Superior temporal gyrus (tissue), 1 donor: ENCODE data around the gene HOXA1.

ENCODE experiments used
- DNase-seq: peaks from one replicate; pipeline ENCODE4 v3.0.0-alpha.2; 2016; ENCODE audit errors: extremely low spot score

HOXA1 gene

DNA sequence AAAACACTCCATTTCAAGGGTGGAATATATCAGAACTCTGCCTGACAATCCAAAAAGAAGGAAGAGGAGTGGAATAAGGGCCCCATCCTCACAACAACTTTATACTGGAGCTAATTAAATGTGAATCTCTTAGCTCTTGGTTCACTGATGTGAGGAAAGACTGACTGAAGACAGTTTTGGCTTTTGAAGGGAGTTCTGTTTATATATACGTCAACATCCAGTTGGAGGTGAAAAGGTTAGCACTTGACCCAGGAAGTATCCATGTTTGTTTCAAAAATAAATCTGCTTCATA lies 3.0 kb downstream of the HOXA1 start:
- DNase-seq, result no peak

DNA sequence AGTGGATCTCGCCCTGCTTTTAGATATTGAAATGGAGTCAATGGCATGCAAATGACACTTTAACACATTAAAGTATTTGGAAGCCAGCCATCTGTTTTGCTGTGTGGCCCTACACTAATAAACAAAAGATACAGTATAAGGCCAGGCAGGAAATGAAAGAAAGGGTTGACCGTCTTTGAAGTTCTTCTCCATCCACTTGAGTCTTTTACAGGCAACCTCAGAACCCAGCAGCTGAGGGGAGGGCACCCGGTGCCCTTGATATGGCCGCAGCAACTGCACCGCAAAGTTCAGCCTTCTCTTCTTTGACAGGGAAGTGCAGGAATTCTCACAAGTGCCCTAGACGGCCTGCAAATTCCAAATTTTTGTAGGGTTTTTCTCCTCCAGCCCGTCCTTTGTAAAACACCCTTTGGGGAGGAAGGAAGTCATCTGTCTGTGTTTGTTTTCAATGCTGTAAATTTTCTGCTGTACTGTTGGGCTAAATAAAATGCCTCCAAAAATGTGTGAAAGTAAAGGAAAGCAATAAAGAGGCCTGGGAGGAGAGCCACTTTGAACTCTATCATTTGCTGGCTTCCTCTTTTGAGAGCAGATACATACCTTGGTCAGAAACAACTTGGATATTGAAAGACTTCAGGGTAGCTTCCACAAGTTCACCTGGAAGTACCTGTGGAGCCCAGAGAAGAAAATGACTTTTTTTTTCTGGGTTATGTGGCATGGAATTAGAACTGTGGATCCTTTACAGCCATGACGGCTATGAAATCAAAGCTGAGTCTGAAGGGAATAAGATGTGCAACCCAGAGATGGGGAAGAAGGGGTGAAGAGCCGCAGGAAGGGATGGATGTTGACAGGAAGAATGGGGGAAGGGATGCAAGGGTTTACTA lies 3.6 kb downstream of the HOXA1 start:
- no peak for DNase-seq

DNA sequence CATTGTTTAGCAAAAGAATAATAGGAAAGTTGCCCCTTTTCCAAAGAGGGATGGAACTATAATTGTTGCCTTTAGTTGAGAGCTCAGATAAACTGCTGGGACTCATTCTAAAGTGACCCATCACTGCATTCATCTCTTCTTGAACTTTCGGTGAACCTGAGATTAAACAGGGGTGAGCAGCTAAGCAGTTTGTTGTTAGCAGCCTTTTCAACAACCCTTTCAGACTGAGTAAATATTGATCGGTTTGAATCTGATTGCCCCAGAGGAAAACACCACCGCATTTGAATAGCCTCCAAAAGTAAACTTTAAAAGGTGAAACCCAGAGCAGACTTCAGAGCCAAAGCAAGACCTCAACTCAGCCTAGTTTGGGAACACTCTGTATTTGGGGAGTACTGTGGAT lies 4.7 kb downstream of the HOXA1 start:
- DNase-seq, result no peak

DNA sequence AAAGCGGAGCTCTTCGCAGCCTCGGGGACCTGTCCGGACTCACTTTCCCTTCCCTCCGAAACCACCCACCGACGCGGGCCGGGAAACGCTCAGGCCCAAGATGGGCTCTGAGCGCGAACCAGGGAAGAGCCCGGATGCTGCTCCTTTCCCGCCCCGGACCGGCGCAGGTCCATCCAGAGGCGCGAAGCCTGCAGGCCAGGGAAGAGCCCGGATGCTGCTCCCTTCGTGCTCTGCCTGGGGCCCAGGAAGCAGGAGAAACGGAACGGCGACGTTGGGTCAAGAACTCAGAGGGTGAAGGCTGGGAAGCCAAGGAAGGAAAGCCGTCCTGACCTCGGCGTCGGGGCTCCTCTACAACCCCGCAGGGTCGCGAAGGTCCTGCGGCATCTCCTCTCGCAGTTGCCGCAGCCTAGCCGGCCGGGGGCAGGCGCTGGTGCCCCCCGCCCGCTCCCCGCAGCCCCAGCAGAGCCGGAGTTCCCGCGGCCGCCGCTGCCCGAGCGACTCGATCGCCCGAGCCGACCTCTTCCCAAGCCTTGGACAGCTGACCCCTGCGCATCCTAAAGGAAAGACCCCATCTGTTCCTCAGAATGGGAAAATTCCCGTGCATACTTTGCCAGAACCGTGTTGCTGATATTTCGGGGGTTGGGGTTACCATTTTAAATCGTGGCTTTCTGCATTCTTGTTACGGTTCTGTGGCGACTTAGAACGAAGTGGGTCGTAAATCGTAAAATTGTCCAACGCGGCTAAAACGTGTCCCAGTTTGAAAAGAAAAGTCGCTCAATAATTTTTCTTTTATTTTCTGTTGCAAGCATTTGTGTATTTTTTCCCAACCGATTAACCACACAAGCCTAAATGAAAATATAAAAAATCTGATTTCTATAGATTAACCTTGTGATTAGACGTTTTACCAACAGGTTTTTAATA lies 7.5 kb downstream of the HOXA1 start:
- DNase-seq, result no peak

DNA sequence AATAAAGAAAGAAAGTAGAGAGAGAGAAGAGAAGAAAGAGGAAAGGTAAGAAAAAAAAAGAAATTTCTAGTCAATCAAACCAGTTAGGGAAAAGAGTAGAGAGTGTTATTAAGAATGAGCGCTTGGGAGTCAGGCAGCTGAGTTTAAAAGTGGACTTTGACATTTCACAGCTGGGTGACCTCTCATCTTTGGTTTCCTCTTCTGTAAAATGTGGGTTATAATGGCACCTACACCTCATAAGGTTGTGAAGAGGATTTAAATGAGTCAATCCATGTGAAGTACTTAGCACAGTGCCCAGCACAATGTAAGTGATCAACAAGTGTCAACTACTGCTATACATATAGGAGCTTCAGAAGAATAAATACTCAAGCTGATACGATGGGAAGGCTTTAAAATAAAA lies 12.2 kb downstream of the HOXA1 start:
- no peak for DNase-seq

DNA sequence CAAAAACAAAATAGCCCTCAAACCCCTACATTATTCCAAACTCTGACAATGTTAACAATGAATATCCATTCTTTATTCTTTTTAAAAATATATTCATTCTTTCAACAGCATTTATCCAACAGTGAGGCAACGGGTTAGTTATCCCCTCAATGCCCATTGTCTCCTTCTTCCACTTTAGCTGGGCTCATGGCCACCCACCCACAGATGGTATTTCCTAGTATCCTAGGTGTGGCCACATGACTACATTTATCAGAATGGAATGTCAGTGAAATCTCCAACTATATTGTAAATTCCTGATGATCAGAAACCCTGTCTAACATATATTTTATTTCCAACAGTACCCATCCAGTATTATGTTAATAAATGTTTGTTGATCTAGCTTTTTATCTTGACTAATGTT lies 13.6 kb downstream of the HOXA1 start:
- DNase-seq, result no peak

DNA sequence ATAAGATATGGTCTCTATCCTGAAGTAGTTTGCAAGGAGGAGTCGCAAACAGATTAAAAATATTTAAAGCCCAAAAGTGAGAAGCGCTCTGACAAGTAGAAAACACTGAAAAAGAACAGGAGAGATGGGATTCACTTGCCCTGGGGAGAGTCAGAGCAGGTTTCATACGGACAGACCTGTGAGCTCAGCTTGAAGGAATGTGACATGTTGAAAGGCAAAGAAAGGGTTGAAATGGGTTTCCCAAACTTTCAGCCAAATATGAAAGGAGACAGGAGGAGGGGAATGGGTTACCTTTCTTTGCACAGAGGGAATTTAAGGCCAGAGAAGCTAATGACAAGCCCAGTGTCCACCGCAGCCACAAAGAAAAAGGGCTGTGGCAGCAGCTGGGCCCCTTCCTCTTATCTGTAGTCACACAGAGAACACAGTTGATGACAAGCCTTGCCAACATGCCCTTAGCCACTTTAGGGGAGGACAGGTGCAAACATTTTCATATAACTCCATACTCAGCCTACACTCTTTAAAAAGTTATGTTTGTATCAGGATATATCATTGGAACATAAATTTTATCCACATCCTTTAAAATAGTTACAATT lies 14.9 kb downstream of the HOXA1 start:
- DNase-seq, result no peak

DNA sequence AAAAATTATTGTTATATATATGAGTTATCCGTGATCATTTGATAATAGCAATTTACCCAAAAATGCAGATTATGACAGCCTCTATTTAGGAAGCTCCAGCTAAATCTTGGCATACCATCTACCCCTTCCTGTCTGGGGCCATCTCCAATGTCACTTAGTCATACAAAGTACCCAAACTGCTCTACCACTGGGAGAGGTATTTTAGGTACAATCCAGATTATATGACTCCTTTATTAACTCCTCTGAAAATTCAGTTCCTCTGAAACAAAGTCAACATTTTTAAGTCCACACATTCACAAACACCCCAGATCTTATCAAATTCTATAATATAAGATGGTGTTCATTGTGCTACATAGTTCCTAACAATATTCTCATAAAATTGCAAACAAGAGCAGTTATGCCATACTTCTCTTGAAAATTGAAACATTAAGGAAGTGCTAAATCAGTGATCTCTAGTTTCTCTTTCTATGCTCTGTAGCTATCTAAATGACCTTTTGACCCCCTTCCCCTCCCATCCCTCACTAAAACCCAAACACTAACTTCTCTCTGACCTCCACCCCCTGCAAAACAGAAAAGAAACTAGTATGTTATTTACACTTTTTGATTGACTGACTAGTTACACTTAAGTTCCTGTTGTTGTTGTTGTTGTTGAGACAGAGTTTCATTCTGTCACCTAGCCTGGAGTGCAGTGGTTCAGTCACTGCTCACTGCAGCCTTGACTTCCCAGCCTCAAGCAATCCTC lies 16.4 kb downstream of the HOXA1 start:
- DNase-seq, result no peak

DNA sequence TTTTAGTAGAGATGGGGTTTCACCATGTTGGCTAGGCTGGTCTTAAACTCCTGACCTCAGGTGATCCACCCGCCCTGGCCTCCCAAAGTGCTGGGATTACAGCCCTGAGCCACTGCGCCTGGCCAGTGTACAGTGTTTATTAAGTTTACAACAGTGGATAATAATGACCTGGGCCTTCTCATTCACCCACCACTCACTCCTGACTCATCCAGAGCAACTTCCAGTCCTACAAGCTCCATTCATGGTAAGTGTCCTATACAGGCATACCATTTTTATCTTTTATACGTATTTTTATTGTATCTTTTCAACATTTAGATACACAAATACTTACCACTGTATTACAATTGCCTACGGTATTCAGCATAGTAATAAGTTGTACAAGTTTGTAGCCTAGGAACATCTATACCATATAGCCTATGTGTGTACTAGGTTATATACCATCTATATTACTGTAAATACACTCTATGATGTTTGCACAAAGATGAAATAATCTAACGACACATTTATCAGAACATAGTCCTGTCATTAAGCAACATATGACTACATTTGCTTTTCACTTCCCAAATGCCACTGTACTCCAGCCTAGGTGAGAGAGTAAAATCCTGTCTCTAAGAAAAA lies 17.1 kb downstream of the HOXA1 start:
- DNase-seq, result no peak

DNA sequence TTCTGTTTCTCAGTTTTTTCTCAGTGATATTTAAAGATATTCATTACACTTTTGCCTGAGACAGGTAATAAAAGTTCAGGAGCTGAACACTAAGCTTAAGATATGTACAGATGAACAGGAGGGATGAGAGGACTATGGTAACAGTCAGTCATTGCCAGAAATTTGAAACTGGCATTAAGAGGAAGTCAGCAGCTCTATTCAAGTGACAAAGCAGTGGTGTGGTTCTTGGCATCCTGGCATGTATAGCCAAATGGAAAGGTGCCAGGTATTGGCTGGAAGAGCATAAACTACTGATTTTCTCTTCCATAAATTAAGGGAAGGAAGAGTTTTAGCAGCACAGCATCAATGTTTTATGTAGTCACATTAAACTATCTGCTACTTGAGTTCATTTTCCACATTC lies 22.7 kb downstream of the HOXA1 start:
- no peak for DNase-seq

DNA sequence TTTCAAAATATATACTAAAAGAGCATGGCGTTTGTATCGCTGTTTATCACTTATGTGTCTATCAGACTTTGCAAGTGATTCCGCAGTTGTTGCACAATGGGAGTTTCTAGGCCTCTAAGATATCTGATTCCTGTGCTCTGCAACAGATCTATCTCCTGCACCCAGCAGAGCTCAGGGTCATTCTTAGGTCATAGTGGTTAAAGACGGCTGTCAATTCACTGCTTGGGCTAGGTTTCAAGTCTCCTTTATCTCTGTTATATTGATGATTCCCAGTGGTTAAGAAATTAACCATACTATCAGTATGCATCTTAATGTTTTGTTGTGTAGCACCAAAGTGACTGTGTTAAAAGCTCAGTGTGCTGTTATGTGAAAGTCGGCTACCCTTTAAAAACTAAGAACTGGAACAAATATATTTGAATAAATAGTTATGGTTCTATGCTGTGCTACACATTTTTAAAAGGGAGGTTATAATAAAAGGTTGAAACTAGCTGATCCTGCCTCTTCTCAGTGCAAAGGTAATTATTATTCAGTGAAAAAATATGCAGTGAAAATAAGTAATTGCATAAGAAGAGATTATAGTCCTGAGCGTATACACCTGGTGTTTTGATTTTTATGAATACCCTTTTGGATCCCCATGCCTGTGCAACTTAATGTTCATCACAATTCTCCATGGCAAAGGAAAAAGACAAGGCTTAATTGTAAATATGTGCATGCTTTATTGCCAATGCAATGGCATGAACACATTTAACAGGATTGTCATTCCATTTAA lies 24.0 kb downstream of the HOXA1 start:
- DNase-seq, result no peak

DNA sequence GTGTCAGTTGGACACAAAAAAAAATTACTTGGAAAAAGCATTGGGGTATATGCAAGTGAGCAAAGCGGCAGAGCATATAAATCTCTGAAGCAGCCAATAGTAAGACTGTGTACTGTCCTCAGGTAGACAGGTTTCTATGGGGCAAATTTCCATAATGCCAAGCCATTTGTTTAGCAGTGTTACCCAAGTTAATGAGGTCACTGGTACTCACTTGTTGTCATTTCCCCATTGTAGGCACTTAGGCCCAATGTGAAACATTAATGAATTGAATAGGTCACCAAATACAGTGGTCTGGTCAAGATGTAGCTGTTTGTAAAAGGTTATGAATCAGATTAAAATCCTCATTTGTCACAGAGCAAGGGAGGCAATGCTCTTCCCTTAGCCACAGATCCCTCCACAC lies 27.5 kb downstream of the HOXA1 start:
- no peak for DNase-seq

DNA sequence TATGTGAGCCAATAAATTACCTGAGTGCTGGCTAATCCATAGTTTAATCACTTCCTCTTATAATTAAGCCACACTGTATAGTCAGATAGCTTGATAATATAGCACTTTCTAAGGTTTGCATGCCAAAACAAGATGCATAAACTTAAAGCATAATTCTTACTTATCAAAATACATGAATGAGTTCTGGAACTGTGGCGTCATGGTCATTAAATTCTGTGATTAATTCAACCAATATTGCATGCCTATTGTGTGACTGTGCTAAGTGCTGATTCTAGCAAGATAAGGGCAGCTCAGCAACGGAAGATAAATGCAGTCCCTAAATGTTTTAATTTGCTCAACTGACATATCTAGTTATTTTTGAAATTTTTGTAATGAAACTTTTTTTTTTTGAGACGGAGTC lies 29.7 kb downstream of the HOXA1 start:
- no peak for DNase-seq

DNA sequence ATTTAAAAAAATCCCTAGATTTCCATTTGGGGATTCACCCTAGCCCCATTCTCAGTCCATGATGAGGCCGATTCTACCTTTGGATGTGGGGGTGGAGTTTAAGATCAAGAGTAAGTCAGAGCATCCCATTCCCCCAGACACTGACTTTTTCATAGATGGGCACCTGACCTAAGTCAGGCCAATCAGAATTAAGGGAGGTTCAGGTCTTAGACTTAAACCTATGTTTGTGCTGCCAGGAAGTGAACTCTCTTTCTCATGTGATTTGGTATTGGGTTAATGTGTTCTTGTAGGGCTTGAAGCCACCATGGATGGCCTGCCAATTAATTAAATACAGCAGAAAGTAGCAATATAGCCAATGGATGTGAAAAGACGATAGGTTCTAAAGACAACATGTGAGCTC lies 30.1 kb downstream of the HOXA1 start:
- DNase-seq, result no peak

DNA sequence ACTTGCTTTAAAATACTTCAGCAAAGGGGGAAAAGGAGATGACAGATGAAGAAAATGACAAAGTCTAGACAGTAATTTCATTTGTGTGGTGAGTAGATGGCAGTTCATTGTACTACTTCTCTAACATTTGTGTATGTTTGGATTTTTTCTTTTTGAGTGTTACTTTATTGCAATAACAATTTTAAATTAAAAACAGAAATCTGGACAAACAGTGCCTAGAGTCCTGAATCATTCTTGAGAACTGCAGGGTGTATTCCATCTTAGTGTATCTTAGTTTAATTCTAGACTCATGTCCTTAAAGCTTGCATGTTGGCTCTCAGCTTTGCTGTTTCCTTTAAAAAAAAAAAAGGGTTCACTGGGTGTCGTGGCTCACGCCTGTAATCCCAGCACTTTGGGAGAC lies 31.1 kb downstream of the HOXA1 start:
- DNase-seq, result no peak

DNA sequence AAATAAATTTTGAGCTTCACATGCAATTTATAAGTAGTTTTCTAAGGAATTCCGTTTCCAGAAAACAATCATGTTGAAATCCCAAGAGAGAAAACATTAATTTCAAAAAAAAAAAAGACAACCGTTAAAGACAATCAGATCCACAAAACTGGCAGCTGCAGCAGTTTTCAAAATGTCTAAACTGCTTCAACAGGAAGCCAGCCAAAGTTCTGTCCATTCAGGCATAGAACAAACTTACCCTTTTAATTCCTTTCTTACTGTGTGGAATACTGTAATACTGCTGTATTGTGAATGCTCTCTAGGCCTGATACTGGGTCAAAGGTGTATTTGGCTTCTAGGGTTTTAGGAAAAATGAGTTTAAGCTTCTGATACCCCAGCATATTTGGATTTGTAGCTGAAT lies 31.6 kb downstream of the HOXA1 start:
- DNase-seq, result no peak

DNA sequence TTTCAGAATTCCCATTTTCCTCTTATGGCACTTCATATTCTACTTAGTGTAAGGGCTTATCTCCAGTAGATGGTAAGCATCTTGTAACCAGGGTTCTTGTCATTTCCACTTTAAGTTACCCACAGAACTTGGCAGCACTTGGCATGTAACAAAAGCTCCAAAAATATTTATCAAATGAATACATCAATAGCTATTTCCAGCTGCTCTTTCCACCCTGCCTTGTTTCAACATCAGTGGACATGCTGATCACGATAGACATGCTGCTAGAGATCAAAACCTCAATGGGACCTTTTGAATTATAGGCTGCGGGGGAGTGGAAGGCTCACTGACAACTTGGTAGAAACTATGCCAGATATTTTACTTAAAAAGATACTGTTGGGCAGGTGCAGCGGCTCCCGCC lies 32.9 kb downstream of the HOXA1 start:
- no peak for DNase-seq

DNA sequence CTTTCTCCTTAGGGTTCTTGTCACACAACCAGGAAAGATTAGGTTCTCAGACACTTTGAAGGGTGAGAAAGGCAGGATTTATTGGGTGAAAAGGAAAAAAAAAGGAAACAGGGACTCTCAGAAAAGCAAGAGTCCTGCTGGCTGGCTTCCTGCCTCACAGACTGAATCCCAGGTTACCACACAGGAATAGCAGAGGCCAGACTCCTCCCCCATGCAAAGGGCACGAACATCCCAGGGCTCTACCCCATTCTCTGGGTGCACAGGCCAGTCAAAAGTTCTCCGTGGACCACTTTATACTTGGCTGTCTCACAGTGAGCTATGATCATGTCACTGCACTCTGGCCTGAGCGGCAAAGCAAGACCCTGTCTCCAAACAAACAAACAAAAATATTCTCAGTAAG lies 42.6 kb downstream of the HOXA1 start:
- no peak for DNase-seq

DNA sequence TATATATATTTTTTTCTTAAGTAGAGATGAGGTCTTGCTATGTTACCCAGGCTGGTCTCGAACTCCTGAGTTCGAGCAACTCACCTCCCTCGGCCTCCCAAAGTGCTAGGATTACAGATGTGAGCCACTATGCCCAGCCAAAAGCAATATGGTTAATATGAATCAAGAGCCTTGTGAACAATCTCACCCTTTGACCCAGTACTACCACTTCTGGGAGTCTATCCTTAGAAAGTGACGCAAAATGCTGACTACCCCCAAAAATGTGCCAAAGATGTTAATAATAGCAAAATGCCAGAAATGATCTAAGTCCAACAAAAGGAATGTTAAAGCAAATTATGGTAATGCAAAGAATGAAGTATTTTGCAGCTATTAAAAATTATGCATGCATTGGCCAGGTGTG lies 44.3 kb downstream of the HOXA1 start:
- no peak for DNase-seq

DNA sequence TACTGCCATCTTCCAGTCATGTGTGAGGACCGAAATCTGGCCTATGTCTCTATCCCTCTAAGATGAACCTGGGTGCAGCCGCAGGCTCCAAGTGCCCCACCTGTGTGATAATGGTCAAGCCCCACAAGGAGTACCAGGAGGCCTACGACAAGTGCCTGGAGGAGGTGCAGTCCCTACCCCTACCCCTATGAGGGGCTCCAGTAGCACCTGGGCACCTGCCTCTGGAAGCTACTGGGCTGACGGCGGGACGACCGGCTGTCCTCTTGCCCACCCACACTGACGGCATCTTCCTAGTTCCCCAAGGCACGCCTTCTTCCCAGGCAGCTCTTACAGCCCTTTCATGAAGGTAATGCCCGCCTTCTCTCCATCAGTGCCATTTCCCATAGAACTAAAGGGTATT lies 47.4 kb downstream of the HOXA1 start:
- no peak for DNase-seq
